IMR-90 (cell line): ENCODE results near the gene C6orf89. TPM values are rescaled to one million over a fixed set of nuclear protein-coding genes. Genes with fewer than 3 reads are reported as not detected.

Experiments used
- ATAC-seq: fragments of 200-7000 bp; cut with Tn5 transposase; 2 replicates; pipeline ENCODE4 v1.9.1; 2020; ENCODE audit warnings: low read depth, mild to moderate bottlenecking, moderate library complexity
- BruUV-seq: library from RNA; stranded (reverse); fragments of 400-500 nt; replicated peaks from 2 replicates; lab custom pipeline; 2021; lab: Mats Ljungman, UMichigan
- CTCF ChIA-PET: fragments of 300-600 bp; formaldehyde crosslinking; extraction: SDS; loops from one replicate; lab custom pipeline; 2021; ENCODE audit warnings: antibody characterized with exemption; lab: Yijun Ruan, JAX
- POLR2A ChIA-PET: fragments of 300-600 bp; sonication (Branson Sonifier 250); formaldehyde crosslinking; loops from one replicate; lab custom pipeline; 2022; ENCODE audit warnings: antibody characterized with exemption; ENCODE audit not compliant: unreplicated experiment; lab: Charles Lee
- DNase-seq: peaks from one replicate; pipeline ENCODE4 v3.0.0; 2013
- H2AFZ ChIP-seq: replicated peaks from 2 replicates; pipeline ENCODE3; 2013; ENCODE audit warnings: low read length, mild to moderate bottlenecking; ENCODE audit not compliant: poor library complexity
- H2AK5ac ChIP-seq: 2 replicates; pipeline ENCODE4 v1.6.1; 2013; ENCODE audit warnings: low read depth, low read length, inconsistent platforms
- H2AK9ac ChIP-seq: replicated peaks from 2 replicates; pipeline ENCODE3; 2013; ENCODE audit warnings: mild to moderate bottlenecking, low read depth, low read length, moderate library complexity; ENCODE audit not compliant: poor library complexity
- H2BK120ac ChIP-seq: 2 replicates; pipeline ENCODE4 v1.6.1; 2013; ENCODE audit warnings: low read depth, low read length, inconsistent platforms
- H2BK15ac ChIP-seq: 3 replicates; pipeline ENCODE4 v1.6.1; 2013; ENCODE audit warnings: low read depth, low read length, inconsistent platforms
- H2BK20ac ChIP-seq: 2 replicates; pipeline ENCODE4 v1.6.1; 2013; ENCODE audit warnings: low read depth, mild to moderate bottlenecking, inconsistent platforms, low read length, moderate library complexity
- H2BK5ac ChIP-seq: 2 replicates; pipeline ENCODE4 v1.6.1; 2013; ENCODE audit warnings: mild to moderate bottlenecking, low read depth, low read length, inconsistent platforms; ENCODE audit not compliant: poor library complexity, severe bottlenecking
- H3K14ac ChIP-seq: replicated peaks from 2 replicates; pipeline ENCODE4 v1.6.1; 2013; ENCODE audit warnings: low read depth, low read length, inconsistent platforms
- H3K18ac ChIP-seq: 2 replicates; pipeline ENCODE4 v1.6.1; 2013; ENCODE audit warnings: low read depth, low read length, control low read depth
- H3K23ac ChIP-seq: 2 replicates; pipeline ENCODE4 v1.6.1; 2013; ENCODE audit warnings: low read depth, low read length, inconsistent platforms
- H3K27ac ChIP-seq: 2 replicates; pipeline ENCODE4 v1.5.1; 2013; ENCODE audit warnings: mild to moderate bottlenecking, control low read depth, low read length; ENCODE audit not compliant: insufficient read depth
- H3K27me3 ChIP-seq: 2 replicates; pipeline ENCODE4 v1.6.1; 2013; ENCODE audit warnings: low read length; ENCODE audit not compliant: control insufficient read depth, insufficient read depth
- H3K36me3 ChIP-seq: 2 replicates; pipeline ENCODE4 v1.6.1; 2013; ENCODE audit warnings: low read length, mixed read lengths; ENCODE audit not compliant: control insufficient read depth, insufficient read depth
- H3K4ac ChIP-seq: 2 replicates; pipeline ENCODE4 v1.6.1; 2013; ENCODE audit warnings: low read depth, low read length, inconsistent platforms
- H3K4me1 ChIP-seq: 2 replicates; pipeline ENCODE4 v1.6.1; 2013; ENCODE audit warnings: low read length, mixed read lengths; ENCODE audit not compliant: control insufficient read depth, insufficient read depth
- H3K4me2 ChIP-seq: 2 replicates; pipeline ENCODE4 v1.6.1; 2013; ENCODE audit warnings: low read depth, mild to moderate bottlenecking, control low read depth, low read length, moderate library complexity
- H3K4me3 ChIP-seq: 2 replicates; pipeline ENCODE4 v1.5.1; 2013; ENCODE audit warnings: low read depth, mild to moderate bottlenecking, control low read depth, low read length, moderate library complexity; ENCODE audit not compliant: insufficient read depth
- H3K56ac ChIP-seq: 2 replicates; pipeline ENCODE4 v1.6.1; 2013; ENCODE audit warnings: low read length, inconsistent platforms; ENCODE audit not compliant: insufficient read depth; ENCODE audit errors: extremely low read depth
- H3K79me1 ChIP-seq, 2 experiments: 2 replicates each; pipeline ENCODE4 v1.6.1; 2013; ENCODE audit warnings: low read length in 2 of 2, inconsistent platforms in 1 of 2, low read depth in 1 of 2
- H3K9ac ChIP-seq: 2 replicates; pipeline ENCODE4 v1.6.1; 2013; ENCODE audit warnings: low read depth, low read length, control low read depth
- H3K9me1 ChIP-seq: 2 replicates; pipeline ENCODE4 v1.6.1; 2013; ENCODE audit warnings: low read length, inconsistent platforms; ENCODE audit not compliant: insufficient read depth
- H3K9me3 ChIP-seq: 2 replicates; pipeline ENCODE4 v1.6.1; 2013; ENCODE audit warnings: low read length; ENCODE audit not compliant: control insufficient read depth, insufficient read depth
- H4K20me1 ChIP-seq: 2 replicates; pipeline ENCODE4 v1.6.1; 2013; ENCODE audit warnings: low read length, inconsistent platforms; ENCODE audit not compliant: insufficient read depth
- H4K5ac ChIP-seq: 2 replicates; pipeline ENCODE4 v1.6.1; 2013; ENCODE audit warnings: mild to moderate bottlenecking, low read depth, low read length, control low read depth
- H4K8ac ChIP-seq, 2 experiments: 2 replicates each; pipeline ENCODE4 v1.6.1; 2013; ENCODE audit warnings: low read depth in 2 of 2, low read length in 2 of 2, control low read depth in 1 of 2, inconsistent platforms in 1 of 2
- H4K91ac ChIP-seq: 2 replicates; pipeline ENCODE4 v1.6.1; 2013; ENCODE audit warnings: low read depth, low read length, inconsistent platforms; ENCODE audit not compliant: insufficient read depth
- CEBPB ChIP-seq: IDR thresholded peaks from 2 replicates; pipeline ENCODE4 v1.6.1; 2012; ENCODE audit warnings: low read depth, low read length, improper control_type of control experiment
- CHD1 ChIP-seq: IDR thresholded peaks from 2 replicates; pipeline ENCODE4 v1.6.1; 2012; ENCODE audit warnings: low read depth, low read length, improper control_type of control experiment
- MAFK ChIP-seq: IDR thresholded peaks from 2 replicates; pipeline ENCODE4 v1.6.1; 2012; ENCODE audit warnings: low read depth, low read length, improper control_type of control experiment
- MAZ ChIP-seq: IDR thresholded peaks from 2 replicates; pipeline ENCODE4 v1.6.1; 2012; ENCODE audit warnings: low read depth, mild to moderate bottlenecking, low read length, improper control_type of control experiment, moderate library complexity, borderline replicate concordance
- MXI1 ChIP-seq: IDR thresholded peaks from 2 replicates; pipeline ENCODE4 v1.6.1; 2012; ENCODE audit warnings: low read depth, mild to moderate bottlenecking, low read length, moderate library complexity, borderline replicate concordance
- NFE2L2 ChIP-seq: fragments of 150-350 bp; IDR thresholded peaks from 2 replicates; pipeline ENCODE4 v1.6.1; 2016; ENCODE audit warnings: low read depth, mild to moderate bottlenecking, low read length
- POLR2A ChIP-seq: IDR thresholded peaks from 2 replicates; pipeline ENCODE4 v1.6.1; 2012; ENCODE audit warnings: mild to moderate bottlenecking, low read depth, low read length
- RAD21 ChIP-seq: IDR thresholded peaks from 2 replicates; pipeline ENCODE4 v1.6.1; 2012; ENCODE audit warnings: low read length, improper control_type of control experiment
- WGBS, 2 experiments: methylation state at CpG; one replicate each; pipeline versions ENCODE4 v1.1.5 to v1.1.7; 2013; ENCODE audit warnings: missing lambda C conversion rate in 2 of 2; ENCODE audit not compliant: insufficient read length in 1 of 2; ENCODE audit errors: extremely low coverage in 2 of 2; 5-methylcytosine and 5-hydroxymethylcytosine counted together
- dilution Hi-C: fragments of 300-500 bp; cut with HindIII; formaldehyde crosslinking; loops from one replicate; pipeline ENCODE4 v1.14.3; 2018; ENCODE audit warnings: low sequenced_read_pairs; ENCODE audit not compliant: unreplicated experiment
- in situ Hi-C: fragments of 300-500 bp; cut with MboI; formaldehyde crosslinking; loops from 3 replicates; pipeline ENCODE4 v1.14.3; 2019; ENCODE audit warnings: low sequenced_read_pairs, inconsistent platforms, mixed read lengths
- intact Hi-C: fragments of 100-400 bp; cut with micrococcal nuclease; formaldehyde crosslinking; loops from 2 replicates; pipeline ENCODE4 v1.10.0; 2022
- polyA plus RNA-seq, 3 experiments: library from polyadenylated mRNA; depleted of rRNA; stranded (reverse); fragments of >200 nt; gene quantifications; 2 replicates each; pipeline ENCODE4 v1.2.3, GENCODE V29; 2012; ENCODE audit warnings: low replicate concordance in 1 of 3
- total RNA-seq: library from RNA; depleted of rRNA; stranded (reverse); fragments of >200 nt; gene quantifications from 2 replicates; pipeline ENCODE4 v1.2.3, GENCODE V29; 2012
- TF ChIP-seq, protein P1 (sequence below): fragments of 150-350 bp; IDR thresholded peaks from 2 replicates; pipeline ENCODE4 v1.6.1; 2016; ENCODE audit warnings: low read depth, mild to moderate bottlenecking, low read length, moderate library complexity, borderline replicate concordance
- TF ChIP-seq, protein P2 (sequence below): fragments of 150-350 bp; IDR thresholded peaks from 2 replicates; pipeline ENCODE4 v1.6.1; 2017; ENCODE audit warnings: mild to moderate bottlenecking, antibody characterized with exemption, low read length, low read depth

The C6orf89 gene
- total and polyA plus RNA-seq, 2 of the 4 experiments (the other 2 are of a cell fraction) = 30.8 to 52.3 TPM

DNA sequence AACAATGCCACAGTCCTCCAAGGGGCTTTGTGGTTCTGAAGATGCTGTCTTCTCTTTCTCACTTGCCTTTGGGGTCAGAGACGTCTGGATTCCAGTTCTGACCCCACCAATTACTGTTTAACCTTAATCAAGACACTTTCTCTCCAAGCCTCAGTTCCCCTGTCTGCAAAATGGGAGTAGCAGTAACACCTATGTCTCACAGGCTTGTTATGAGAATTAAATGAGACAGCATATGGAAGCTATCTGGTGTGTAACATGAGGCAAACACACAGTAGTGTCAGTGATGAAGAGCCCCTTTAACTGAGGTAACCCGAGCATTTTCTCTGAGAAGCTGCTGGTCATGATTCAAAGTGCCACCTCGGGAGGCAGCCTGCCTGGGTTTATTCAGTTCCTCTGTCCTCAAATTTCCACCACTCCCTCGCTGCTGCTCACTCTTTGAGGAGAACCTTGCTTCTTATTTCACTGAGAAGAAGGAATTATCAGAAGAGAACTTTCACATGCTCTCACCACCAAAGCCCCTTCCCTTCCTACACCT lies 22.8 kb upstream of the C6orf89 start:
- no peak overlapping the region for H4K8ac ChIP-seq
- H3K27me3 ChIP-seq = no peaks in the 10 kb centered on the region
- no peak overlapping the region for H4K91ac ChIP-seq
- no peak overlapping the region for H2AFZ ChIP-seq
- no peak overlapping the region for H2AK5ac ChIP-seq
- POLR2A ChIA-PET = no interaction called here
- H3K14ac ChIP-seq = no peak overlapping the region
- no peak overlapping the region for H3K9ac ChIP-seq
- H3K56ac ChIP-seq = no peak overlapping the region
- H2BK20ac ChIP-seq = no peak overlapping the region
- no peak overlapping the region for H4K5ac ChIP-seq
- H3K4me3 ChIP-seq = no peak overlapping the region
- no peak overlapping the region for H3K23ac ChIP-seq
- H3K27ac ChIP-seq = no peak overlapping the region
- no peak overlapping the region for H3K18ac ChIP-seq
- BruUV-seq = no TSS peak
- peaks cover 23% of the 10 kb centered on the region for H3K9me1 ChIP-seq
- in situ Hi-C loops = no loop called here
- peaks cover 5% of the 10 kb centered on the region for H3K4me1 ChIP-seq
- H4K20me1 ChIP-seq = peaks cover 3% of the 10 kb centered on the region; the same call in 1 of the 2 replicates
- H3K9me3 ChIP-seq = no peaks in the 10 kb centered on the region
- DNase-seq = no peak
- no peak overlapping the region for H2AK9ac ChIP-seq
- dilution Hi-C loops = no loop called here
- ATAC-seq = no peak
- H3K4me2 ChIP-seq = no peak overlapping the region
- H2BK5ac ChIP-seq = no peak overlapping the region
- H3K79me1 ChIP-seq = peaks cover 38 to 80% of the 10 kb centered on the region in 2 experiments
- intact Hi-C loops = no loop called here
- no CpG with 5 or more reads among the region's 4 CpGs for WGBS, 2 experiments
- CTCF ChIA-PET = no interaction called here
- H2BK120ac ChIP-seq = no peak overlapping the region
- no peak for TF ChIP-seq RAD21
- TF ChIP-seq MAFK = no peak
- TF ChIP-seq, protein P1, sequence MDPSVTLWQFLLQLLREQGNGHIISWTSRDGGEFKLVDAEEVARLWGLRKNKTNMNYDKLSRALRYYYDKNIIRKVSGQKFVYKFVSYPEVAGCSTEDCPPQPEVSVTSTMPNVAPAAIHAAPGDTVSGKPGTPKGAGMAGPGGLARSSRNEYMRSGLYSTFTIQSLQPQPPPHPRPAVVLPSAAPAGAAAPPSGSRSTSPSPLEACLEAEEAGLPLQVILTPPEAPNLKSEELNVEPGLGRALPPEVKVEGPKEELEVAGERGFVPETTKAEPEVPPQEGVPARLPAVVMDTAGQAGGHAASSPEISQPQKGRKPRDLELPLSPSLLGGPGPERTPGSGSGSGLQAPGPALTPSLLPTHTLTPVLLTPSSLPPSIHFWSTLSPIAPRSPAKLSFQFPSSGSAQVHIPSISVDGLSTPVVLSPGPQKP = no peak
- no peak for TF ChIP-seq MXI1
- no peak for TF ChIP-seq POLR2A
- TF ChIP-seq, protein P2, sequence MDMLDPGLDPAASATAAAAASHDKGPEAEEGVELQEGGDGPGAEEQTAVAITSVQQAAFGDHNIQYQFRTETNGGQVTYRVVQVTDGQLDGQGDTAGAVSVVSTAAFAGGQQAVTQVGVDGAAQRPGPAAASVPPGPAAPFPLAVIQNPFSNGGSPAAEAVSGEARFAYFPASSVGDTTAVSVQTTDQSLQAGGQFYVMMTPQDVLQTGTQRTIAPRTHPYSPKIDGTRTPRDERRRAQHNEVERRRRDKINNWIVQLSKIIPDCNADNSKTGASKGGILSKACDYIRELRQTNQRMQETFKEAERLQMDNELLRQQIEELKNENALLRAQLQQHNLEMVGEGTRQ = no peak
- TF ChIP-seq CEBPB = no peak
- TF ChIP-seq CHD1 = no peak
- TF ChIP-seq MAZ = no peak
- no peak for TF ChIP-seq NFE2L2
- H3K4ac ChIP-seq = no peak overlapping the region
- peaks cover 6% of the 10 kb centered on the region; the same call in 1 of the 2 replicates for H3K36me3 ChIP-seq
- no peak overlapping the region for H2BK15ac ChIP-seq
